Loucy (cell line): ENCODE measurements around the gene MRPL34.

ENCODE experiments used
- EZH2phosphoT487 ChIP-seq: fragments of 200-600 bp; IDR thresholded peaks from 2 replicates; pipeline ENCODE4 v1.6.1; 2018; ENCODE audit warnings: antibody characterized with exemption, mild to moderate bottlenecking, moderate library complexity, borderline replicate concordance
- TF ChIP-seq, protein P1 (sequence below): fragments of 200-600 bp; sonication (generic); conservative IDR thresholded peaks from 2 replicates; pipeline ENCODE4 v1.5.1; 2014; ENCODE audit warnings: mild to moderate bottlenecking, antibody characterized with exemption, low read length

DNA sequence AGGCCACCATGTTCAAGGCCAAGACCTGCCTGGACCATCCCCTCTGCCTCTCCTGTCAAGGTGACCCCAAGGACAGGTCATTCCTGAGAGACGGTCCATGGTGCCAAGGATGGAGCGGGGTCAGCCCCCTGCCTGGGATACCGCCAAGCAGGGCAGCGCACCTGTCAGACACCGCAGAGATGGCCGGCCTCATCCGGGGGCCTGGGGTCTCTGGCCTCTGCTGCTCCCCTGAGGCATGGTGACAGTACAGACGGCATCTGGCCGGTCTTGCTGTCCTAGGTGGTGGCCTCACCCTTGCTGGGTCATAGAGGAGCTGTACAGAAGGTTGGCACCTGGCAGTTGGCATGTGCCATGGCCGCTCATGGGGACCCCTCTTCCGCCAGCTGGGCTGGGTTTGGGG lies 14.8 kb downstream of the MRPL34 start:
- TF ChIP-seq, protein P1, sequence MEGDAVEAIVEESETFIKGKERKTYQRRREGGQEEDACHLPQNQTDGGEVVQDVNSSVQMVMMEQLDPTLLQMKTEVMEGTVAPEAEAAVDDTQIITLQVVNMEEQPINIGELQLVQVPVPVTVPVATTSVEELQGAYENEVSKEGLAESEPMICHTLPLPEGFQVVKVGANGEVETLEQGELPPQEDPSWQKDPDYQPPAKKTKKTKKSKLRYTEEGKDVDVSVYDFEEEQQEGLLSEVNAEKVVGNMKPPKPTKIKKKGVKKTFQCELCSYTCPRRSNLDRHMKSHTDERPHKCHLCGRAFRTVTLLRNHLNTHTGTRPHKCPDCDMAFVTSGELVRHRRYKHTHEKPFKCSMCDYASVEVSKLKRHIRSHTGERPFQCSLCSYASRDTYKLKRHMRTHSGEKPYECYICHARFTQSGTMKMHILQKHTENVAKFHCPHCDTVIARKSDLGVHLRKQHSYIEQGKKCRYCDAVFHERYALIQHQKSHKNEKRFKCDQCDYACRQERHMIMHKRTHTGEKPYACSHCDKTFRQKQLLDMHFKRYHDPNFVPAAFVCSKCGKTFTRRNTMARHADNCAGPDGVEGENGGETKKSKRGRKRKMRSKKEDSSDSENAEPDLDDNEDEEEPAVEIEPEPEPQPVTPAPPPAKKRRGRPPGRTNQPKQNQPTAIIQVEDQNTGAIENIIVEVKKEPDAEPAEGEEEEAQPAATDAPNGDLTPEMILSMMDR: no peak
- no peak for TF ChIP-seq EZH2phosphoT487
